HL-60 (cell line): ENCODE results near the gene L3MBTL3.

ENCODE experiments used
- GABPA ChIP-seq: IDR thresholded peaks from 2 replicates; pipeline ENCODE4 v1.6.1; 2012; ENCODE audit warnings: low read depth
- TF ChIP-seq, protein P1 (sequence below): IDR thresholded peaks from 2 replicates; pipeline ENCODE4 v1.6.1; 2012; ENCODE audit warnings: low read depth; ENCODE audit not compliant: insufficient replicate concordance
- TF ChIP-seq, protein P2 (sequence below): IDR thresholded peaks from one replicate; pipeline ENCODE4 v1.5.1; 2011; ENCODE audit warnings: low read length, control low read depth, inconsistent platforms; ENCODE audit not compliant: insufficient read depth

GRCh38 chr6:130150906-130151305 is 132.5 kb downstream of the L3MBTL3 start:
- TF ChIP-seq, protein P1, sequence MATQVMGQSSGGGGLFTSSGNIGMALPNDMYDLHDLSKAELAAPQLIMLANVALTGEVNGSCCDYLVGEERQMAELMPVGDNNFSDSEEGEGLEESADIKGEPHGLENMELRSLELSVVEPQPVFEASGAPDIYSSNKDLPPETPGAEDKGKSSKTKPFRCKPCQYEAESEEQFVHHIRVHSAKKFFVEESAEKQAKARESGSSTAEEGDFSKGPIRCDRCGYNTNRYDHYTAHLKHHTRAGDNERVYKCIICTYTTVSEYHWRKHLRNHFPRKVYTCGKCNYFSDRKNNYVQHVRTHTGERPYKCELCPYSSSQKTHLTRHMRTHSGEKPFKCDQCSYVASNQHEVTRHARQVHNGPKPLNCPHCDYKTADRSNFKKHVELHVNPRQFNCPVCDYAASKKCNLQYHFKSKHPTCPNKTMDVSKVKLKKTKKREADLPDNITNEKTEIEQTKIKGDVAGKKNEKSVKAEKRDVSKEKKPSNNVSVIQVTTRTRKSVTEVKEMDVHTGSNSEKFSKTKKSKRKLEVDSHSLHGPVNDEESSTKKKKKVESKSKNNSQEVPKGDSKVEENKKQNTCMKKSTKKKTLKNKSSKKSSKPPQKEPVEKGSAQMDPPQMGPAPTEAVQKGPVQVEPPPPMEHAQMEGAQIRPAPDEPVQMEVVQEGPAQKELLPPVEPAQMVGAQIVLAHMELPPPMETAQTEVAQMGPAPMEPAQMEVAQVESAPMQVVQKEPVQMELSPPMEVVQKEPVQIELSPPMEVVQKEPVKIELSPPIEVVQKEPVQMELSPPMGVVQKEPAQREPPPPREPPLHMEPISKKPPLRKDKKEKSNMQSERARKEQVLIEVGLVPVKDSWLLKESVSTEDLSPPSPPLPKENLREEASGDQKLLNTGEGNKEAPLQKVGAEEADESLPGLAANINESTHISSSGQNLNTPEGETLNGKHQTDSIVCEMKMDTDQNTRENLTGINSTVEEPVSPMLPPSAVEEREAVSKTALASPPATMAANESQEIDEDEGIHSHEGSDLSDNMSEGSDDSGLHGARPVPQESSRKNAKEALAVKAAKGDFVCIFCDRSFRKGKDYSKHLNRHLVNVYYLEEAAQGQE: no peak
- TF ChIP-seq, protein P2, sequence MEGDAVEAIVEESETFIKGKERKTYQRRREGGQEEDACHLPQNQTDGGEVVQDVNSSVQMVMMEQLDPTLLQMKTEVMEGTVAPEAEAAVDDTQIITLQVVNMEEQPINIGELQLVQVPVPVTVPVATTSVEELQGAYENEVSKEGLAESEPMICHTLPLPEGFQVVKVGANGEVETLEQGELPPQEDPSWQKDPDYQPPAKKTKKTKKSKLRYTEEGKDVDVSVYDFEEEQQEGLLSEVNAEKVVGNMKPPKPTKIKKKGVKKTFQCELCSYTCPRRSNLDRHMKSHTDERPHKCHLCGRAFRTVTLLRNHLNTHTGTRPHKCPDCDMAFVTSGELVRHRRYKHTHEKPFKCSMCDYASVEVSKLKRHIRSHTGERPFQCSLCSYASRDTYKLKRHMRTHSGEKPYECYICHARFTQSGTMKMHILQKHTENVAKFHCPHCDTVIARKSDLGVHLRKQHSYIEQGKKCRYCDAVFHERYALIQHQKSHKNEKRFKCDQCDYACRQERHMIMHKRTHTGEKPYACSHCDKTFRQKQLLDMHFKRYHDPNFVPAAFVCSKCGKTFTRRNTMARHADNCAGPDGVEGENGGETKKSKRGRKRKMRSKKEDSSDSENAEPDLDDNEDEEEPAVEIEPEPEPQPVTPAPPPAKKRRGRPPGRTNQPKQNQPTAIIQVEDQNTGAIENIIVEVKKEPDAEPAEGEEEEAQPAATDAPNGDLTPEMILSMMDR: no peak
- no peak for TF ChIP-seq GABPA
